GM13976 (cell line): Measurements from ENCODE around the gene VAC14.
A peak's percentile ranks its signal among the peaks of the same experiment; 100 is the strongest.

Experiments used
- DNase-seq: peaks from one replicate; pipeline ENCODE4 v3.0.0; 2012; ENCODE audit warnings: low spot score
- CTCF ChIP-seq: IDR thresholded peaks from 2 replicates; pipeline ENCODE4 v1.5.1; 2012; ENCODE audit warnings: borderline replicate concordance, mild to moderate bottlenecking; ENCODE audit not compliant: insufficient read depth; ENCODE audit errors: extremely low read depth, missing control alignments, control extremely low read depth
- in situ Hi-C: fragments of 300-500 bp; cut with MboI; formaldehyde crosslinking; loops from one replicate; pipeline ENCODE4 v1.12.0; 2022; ENCODE audit warnings: low sequenced_read_pairs, mixed read lengths, inconsistent platforms; ENCODE audit not compliant: unreplicated experiment

The VAC14 gene

GRCh38 chr16:70804734-70805169 is 3.8 kb upstream of the VAC14 start:
- DNase-seq = no peak
- in situ Hi-C loops = no loop called here

GRCh38 chr16:70804153-70804733 is 3.3 kb upstream of the VAC14 start:
- no peak for DNase-seq
- TF ChIP-seq CTCF = no peak
- in situ Hi-C loops = no loop called here

More at GRCh38 chr16:70804734-70805169, 3.8 kb upstream of the VAC14 start:
- TF ChIP-seq CTCF = no peak

GRCh38 chr16:70803319-70803718 is 2.4 kb upstream of the VAC14 start:
- in situ Hi-C loops = no loop called here
- TF ChIP-seq CTCF = no peak
- no peak for DNase-seq

- no peak for DNase-seq
- in situ Hi-C loops = no loop called here
- TF ChIP-seq CTCF = no peak
Measured at GRCh38 chr16:70801611-70802010, 653 bp upstream of the VAC14 start.

GRCh38 chr16:70800311-70800710 is 647 bp downstream of the VAC14 start:
- peak; percentile 20 for DNase-seq
- no peak for TF ChIP-seq CTCF
- in situ Hi-C loops = no loop called here

GRCh38 chr16:70796301-70796700 is 4.7 kb downstream of the VAC14 start:
- in situ Hi-C loops = no loop called here
- no peak for TF ChIP-seq CTCF
- no peak for DNase-seq
